ENCODE results near the gene PHLPP1. TPM values are rescaled to one million over a fixed set of nuclear protein-coding genes. Genes with fewer than 3 reads are reported as not detected.

Gene PHLPP1
- 4.1 TPM for polyA plus RNA-seq (2013, experiment 1 of 2)
- polyA plus RNA-seq (2013, experiment 2 of 2) = 4.8 TPM

DNA sequence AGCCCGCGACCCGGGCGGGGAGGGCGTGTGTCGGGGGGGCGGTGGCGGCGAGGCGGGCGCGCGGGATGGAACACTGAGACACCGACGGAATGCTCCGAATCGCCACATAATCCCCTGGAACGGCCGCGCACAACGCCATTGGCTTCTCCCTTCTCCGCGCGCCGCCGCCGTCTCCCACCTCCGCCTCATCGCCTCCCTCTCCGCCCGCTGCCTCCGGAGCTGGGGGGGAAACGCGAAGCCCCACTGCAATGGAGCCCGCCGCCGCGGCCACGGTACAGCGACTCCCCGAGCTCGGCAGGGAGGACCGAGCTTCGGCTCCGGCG lies at the start of gene PHLPP1:
PHLPP1 (plus strand) TSS at position 106 of the 323 bp plus-strand sequence; CDS start at position 249, 143 bp downstream.
- Histone ChIP-seq H2BK5ac (ENCODE audit: low read depth, low read length, poor library complexity, severe bottlenecking) (peak within 1 kb of the TSS; percentile 79), H2BK12ac (ENCODE audit: low read length in 2 of 2) (peak within 1 kb of the TSS in 1 of 2 experiments; percentile 99), H3K14ac (ENCODE audit: low read length in 2 of 2) (peak within 1 kb of the TSS in 1 of 2 experiments; percentile 96), H3K9me3 (ENCODE audit: control insufficient read depth, low read length) (no peaks in the 10 kb centered on the region), H3K4me1 (ENCODE audit: control insufficient read depth, insufficient read depth, low read depth, low read length) (peaks cover 13% of the 10 kb centered on the region), H4K8ac (ENCODE audit: low read length) (peak within 1 kb of the TSS; percentile 80), H2AK5ac (ENCODE audit: low read length, severe bottlenecking) (no peak within 1 kb of the TSS), H2AFZ (ENCODE audit: low read depth, low read length) (peak within 1 kb of the TSS; percentile 97), H3K36me3 (ENCODE audit: control insufficient read depth in 1 of 2, insufficient read depth in 2 of 2, low read depth in 1 of 2, low read length in 2 of 2) (no peaks in the 10 kb centered on the region), H3K9ac (ENCODE audit: low read length) (peak within 1 kb of the TSS; percentile 84), H3K18ac (ENCODE audit: low read depth in 1 of 2, low read length in 2 of 2) (peak within 1 kb of the TSS; percentile 94 to 98), H2BK15ac (ENCODE audit: low read depth, poor library complexity, severe bottlenecking) (peak within 1 kb of the TSS; percentile 96), H3K27ac (ENCODE audit: low read length, poor library complexity, severe bottlenecking) (peak within 1 kb of the TSS; percentile 66), H4K91ac (ENCODE audit: low read length) (peak within 1 kb of the TSS; percentile 93), H3K79me1 (replicated peaks; ENCODE audit: low read length, poor library complexity, severe bottlenecking) (peaks cover 5% of the 10 kb centered on the region), H2BK120ac (ENCODE audit: low read depth, low read length) (peak within 1 kb of the TSS; percentile 92), H3K4me3 (ENCODE audit: insufficient read depth in 1 of 2, low read depth in 1 of 2, low read length in 2 of 2) (peak within 1 kb of the TSS; percentile 81 to 95), H3K4ac (ENCODE audit: low read depth in 1 of 2, low read length in 2 of 2) (peak within 1 kb of the TSS; percentile 75 to 96), H3K23ac (ENCODE audit: low read length in 2 of 2) (peak within 1 kb of the TSS; percentile 34 to 98), H3K4me2 (ENCODE audit: low read length, poor library complexity, severe bottlenecking) (peak within 1 kb of the TSS; percentile 94), H3K27me3 (ENCODE audit: control insufficient read depth in 1 of 2, insufficient read depth in 1 of 2, low read length in 2 of 2) (no peaks in the 10 kb centered on the region)
- WGBS = under 1% methylated on average over 25 of the region's 46 CpGs
- DNase-seq = no peak

GRCh38 chr18:62669225-62669624 lies 46.1 kb upstream of the PHLPP1 start:
- Histone ChIP-seq H3K18ac (ENCODE audit: low read depth in 1 of 2, low read length in 2 of 2) (no peak overlapping the region), H2AFZ (ENCODE audit: low read depth, low read length) (no peak overlapping the region), H3K4me2 (ENCODE audit: low read length, poor library complexity, severe bottlenecking) (no peak overlapping the region), H2BK15ac (ENCODE audit: low read depth, poor library complexity, severe bottlenecking) (no peak overlapping the region), H3K9ac (ENCODE audit: low read length) (no peak overlapping the region), H3K14ac (ENCODE audit: low read length in 2 of 2) (no peak overlapping the region), H3K4ac (ENCODE audit: low read depth in 1 of 2, low read length in 2 of 2) (no peak overlapping the region), H2AK5ac (ENCODE audit: low read length, severe bottlenecking) (no peak overlapping the region), H4K91ac (ENCODE audit: low read length) (no peak overlapping the region), H2BK5ac (ENCODE audit: low read depth, low read length, poor library complexity, severe bottlenecking) (no peak overlapping the region), H4K8ac (ENCODE audit: low read length) (no peak overlapping the region), H3K27ac (ENCODE audit: low read length, poor library complexity, severe bottlenecking) (no peak overlapping the region), H2BK120ac (ENCODE audit: low read depth, low read length) (no peak overlapping the region), H3K4me3 (ENCODE audit: insufficient read depth in 1 of 2, low read depth in 1 of 2, low read length in 2 of 2) (no peak overlapping the region), H3K27me3 (ENCODE audit: control insufficient read depth in 1 of 2, insufficient read depth in 1 of 2, low read length in 2 of 2) (peaks cover 0 to 8% of the 10 kb centered on the region in 2 experiments), H3K4me1 (ENCODE audit: control insufficient read depth, insufficient read depth, low read depth, low read length) (no peaks in the 10 kb centered on the region), H3K79me1 (replicated peaks; ENCODE audit: low read length, poor library complexity, severe bottlenecking) (no peaks in the 10 kb centered on the region), H3K36me3 (ENCODE audit: control insufficient read depth in 1 of 2, insufficient read depth in 2 of 2, low read depth in 1 of 2, low read length in 2 of 2) (no peaks in the 10 kb centered on the region), H3K9me3 (ENCODE audit: control insufficient read depth, low read length) (peaks cover 6% of the 10 kb centered on the region), H3K23ac (ENCODE audit: low read length in 2 of 2) (no peak overlapping the region), H2BK12ac (ENCODE audit: low read length in 2 of 2) (no peak overlapping the region)
- WGBS = no CpG with 5 or more reads among the region's 1 CpG
- DNase-seq = no peak

DNA sequence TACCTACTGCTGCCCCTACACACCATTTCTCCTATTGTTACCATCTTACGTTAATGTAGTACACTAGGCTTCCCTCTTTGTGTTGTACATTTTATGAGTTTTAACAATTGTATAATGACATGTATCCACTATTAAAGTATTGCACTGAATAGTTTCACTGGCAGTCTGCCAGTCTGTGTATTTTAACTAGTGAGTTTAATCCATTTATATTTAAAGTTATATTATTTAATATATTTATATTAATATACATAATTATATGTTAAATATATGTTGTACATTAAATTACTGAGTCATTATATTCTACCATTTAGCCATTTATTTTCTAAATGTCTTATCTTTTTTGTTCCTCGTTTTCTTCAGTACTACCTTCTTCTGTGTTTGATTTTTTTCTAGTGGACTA lies 44.8 kb upstream of the PHLPP1 start:
- WGBS = no CpG with 5 or more reads among the region's 2 CpGs
- Histone ChIP-seq H3K23ac (ENCODE audit: low read length in 2 of 2) (no peak overlapping the region), H3K4me1 (ENCODE audit: control insufficient read depth, insufficient read depth, low read depth, low read length) (no peaks in the 10 kb centered on the region), H2BK12ac (ENCODE audit: low read length in 2 of 2) (no peak overlapping the region), H4K91ac (ENCODE audit: low read length) (no peak overlapping the region), H3K14ac (ENCODE audit: low read length in 2 of 2) (no peak overlapping the region), H3K4me2 (ENCODE audit: low read length, poor library complexity, severe bottlenecking) (no peak overlapping the region), H2BK5ac (ENCODE audit: low read depth, low read length, poor library complexity, severe bottlenecking) (no peak overlapping the region), H3K27ac (ENCODE audit: low read length, poor library complexity, severe bottlenecking) (no peak overlapping the region), H3K18ac (ENCODE audit: low read depth in 1 of 2, low read length in 2 of 2) (no peak overlapping the region), H3K4me3 (ENCODE audit: insufficient read depth in 1 of 2, low read depth in 1 of 2, low read length in 2 of 2) (no peak overlapping the region), H2BK120ac (ENCODE audit: low read depth, low read length) (no peak overlapping the region), H4K8ac (ENCODE audit: low read length) (no peak overlapping the region), H3K36me3 (ENCODE audit: control insufficient read depth in 1 of 2, insufficient read depth in 2 of 2, low read depth in 1 of 2, low read length in 2 of 2) (no peaks in the 10 kb centered on the region), H3K9ac (ENCODE audit: low read length) (no peak overlapping the region), H2AFZ (ENCODE audit: low read depth, low read length) (no peak overlapping the region), H3K79me1 (replicated peaks; ENCODE audit: low read length, poor library complexity, severe bottlenecking) (no peaks in the 10 kb centered on the region), H3K4ac (ENCODE audit: low read depth in 1 of 2, low read length in 2 of 2) (no peak overlapping the region), H3K9me3 (ENCODE audit: control insufficient read depth, low read length) (peaks cover 6% of the 10 kb centered on the region), H3K27me3 (ENCODE audit: control insufficient read depth in 1 of 2, insufficient read depth in 1 of 2, low read length in 2 of 2) (peaks cover 0 to 8% of the 10 kb centered on the region in 2 experiments), H2AK5ac (ENCODE audit: low read length, severe bottlenecking) (no peak overlapping the region), H2BK15ac (ENCODE audit: low read depth, poor library complexity, severe bottlenecking) (no peak overlapping the region)
- no peak for DNase-seq

GRCh38 chr18:62672600-62672999 lies 42.7 kb upstream of the PHLPP1 start:
- no peak overlapping the region for H2AFZ ChIP-seq (ENCODE audit: low read depth, low read length)
- no peak overlapping the region for H4K8ac ChIP-seq (ENCODE audit: low read length)
- H2BK120ac ChIP-seq (ENCODE audit: low read depth, low read length) = no peak overlapping the region
- H3K4ac ChIP-seq (ENCODE audit: low read depth in 1 of 2, low read length in 2 of 2) = no peak overlapping the region
- H2BK15ac ChIP-seq (ENCODE audit: low read depth, poor library complexity, severe bottlenecking) = no peak overlapping the region
- peaks cover 0 to 8% of the 10 kb centered on the region in 2 experiments for H3K27me3 ChIP-seq (ENCODE audit: control insufficient read depth in 1 of 2, insufficient read depth in 1 of 2, low read length in 2 of 2)
- no peak for DNase-seq
- H3K27ac ChIP-seq (ENCODE audit: low read length, poor library complexity, severe bottlenecking) = no peak overlapping the region
- H3K23ac ChIP-seq (ENCODE audit: low read length in 2 of 2) = no peak overlapping the region
- no peak overlapping the region for H2BK5ac ChIP-seq (ENCODE audit: low read depth, low read length, poor library complexity, severe bottlenecking)
- peaks cover 6% of the 10 kb centered on the region for H3K9me3 ChIP-seq (ENCODE audit: control insufficient read depth, low read length)
- no peak overlapping the region for H2BK12ac ChIP-seq (ENCODE audit: low read length in 2 of 2)
- H3K4me2 ChIP-seq (ENCODE audit: low read length, poor library complexity, severe bottlenecking) = no peak overlapping the region
- H3K36me3 ChIP-seq (ENCODE audit: control insufficient read depth in 1 of 2, insufficient read depth in 2 of 2, low read depth in 1 of 2, low read length in 2 of 2) = no peaks in the 10 kb centered on the region
- no peak overlapping the region for H3K9ac ChIP-seq (ENCODE audit: low read length)
- no peak overlapping the region for H3K14ac ChIP-seq (ENCODE audit: low read length in 2 of 2)
- H2AK5ac ChIP-seq (ENCODE audit: low read length, severe bottlenecking) = no peak overlapping the region
- WGBS = 75% methylated on average over 2 of the region's 2 CpGs
- H3K4me1 ChIP-seq (ENCODE audit: control insufficient read depth, insufficient read depth, low read depth, low read length) = no peaks in the 10 kb centered on the region
- no peaks in the 10 kb centered on the region for H3K79me1 ChIP-seq (replicated peaks; ENCODE audit: low read length, poor library complexity, severe bottlenecking)
- no peak overlapping the region for H4K91ac ChIP-seq (ENCODE audit: low read length)
- H3K4me3 ChIP-seq (ENCODE audit: insufficient read depth in 1 of 2, low read depth in 1 of 2, low read length in 2 of 2) = no peak overlapping the region
- H3K18ac ChIP-seq (ENCODE audit: low read depth in 1 of 2, low read length in 2 of 2) = no peak overlapping the region
